GM12891 (cell line): ENCODE results near the gene PTPRN2.

Source experiments
- DNase-seq: peaks from one replicate; pipeline ENCODE4 v3.0.0; 2011; ENCODE audit warnings: low spot score; ENCODE audit not compliant: insufficient read length
- FAIRE-seq: peaks from 2 replicates; lab custom pipeline; 2011; peaks lifted over from hg19 to GRCh38; lab: Jason Lieb, UNC
- PAX5 ChIP-seq: IDR thresholded peaks from 2 replicates; pipeline ENCODE4 v1.6.1; 2011; ENCODE audit warnings: low read length, moderate library complexity, mild to moderate bottlenecking; ENCODE audit not compliant: insufficient read depth, severe bottlenecking
- POLR2A ChIP-seq: IDR thresholded peaks from 2 replicates; pipeline ENCODE4 v1.6.1; 2011; ENCODE audit warnings: low read depth, low read length, control low read depth
- POLR2AphosphoS5 ChIP-seq: IDR thresholded peaks from 2 replicates; pipeline ENCODE4 v1.6.1; 2011; ENCODE audit warnings: low read depth, low read length, control low read depth
- POU2F2 ChIP-seq: IDR thresholded peaks from 2 replicates; pipeline ENCODE4 v1.6.1; 2011; ENCODE audit warnings: low read depth, mild to moderate bottlenecking, control low read depth, low read length, moderate library complexity
- SPI1 ChIP-seq: IDR thresholded peaks from 2 replicates; pipeline ENCODE4 v1.6.1; 2011; ENCODE audit warnings: low read depth, low read length, control low read depth
- TAF1 ChIP-seq: IDR thresholded peaks from 2 replicates; pipeline ENCODE4 v1.6.1; 2011; ENCODE audit warnings: low read depth, low read length, control low read depth

PTPRN2 gene

GRCh38 chr7:157964521-157964920 lies 623.1 kb downstream of the PTPRN2 start:
- DNase-seq = no peak
- no peak for FAIRE-seq
- TF ChIP-seq POLR2AphosphoS5 (no peak), PAX5 (no peak), SPI1 (no peak), POU2F2 (no peak), POLR2A (no peak), TAF1 (no peak)

GRCh38 chr7:157964016-157964415 lies 623.6 kb downstream of the PTPRN2 start:
- DNase-seq (no peak), FAIRE-seq (no peak)
- TF ChIP-seq POU2F2 = no peak
- no peak for TF ChIP-seq SPI1
- no peak for TF ChIP-seq PAX5
- TF ChIP-seq POLR2AphosphoS5 = no peak
- TF ChIP-seq TAF1 = no peak
- TF ChIP-seq POLR2A = no peak

- DNase-seq (no peak), FAIRE-seq (no peak)
- TF ChIP-seq POLR2AphosphoS5 = no peak
- no peak for TF ChIP-seq POLR2A
- TF ChIP-seq POU2F2 = no peak
- TF ChIP-seq PAX5 = no peak
- TF ChIP-seq SPI1 = no peak
Measured at GRCh38 chr7:157963526-157963925, 624.1 kb downstream of the PTPRN2 start.

- no peak for DNase-seq
- no peak for FAIRE-seq
- TF ChIP-seq POLR2AphosphoS5 (no peak), TAF1 (no peak), SPI1 (no peak), PAX5 (no peak), POLR2A (no peak), POU2F2 (no peak)
Measured at GRCh38 chr7:157962458-157963306, 624.9 kb downstream of the PTPRN2 start.

GRCh38 chr7:157961731-157962457 lies 625.7 kb downstream of the PTPRN2 start:
- TF ChIP-seq POU2F2 (no peak), TAF1 (no peak), PAX5 (no peak), POLR2AphosphoS5 (no peak), POLR2A (no peak), SPI1 (no peak)
- DNase-seq (no peak), FAIRE-seq (no peak)

- no peak for DNase-seq
Measured at GRCh38 chr7:157955348-157955999, 632.1 kb downstream of the PTPRN2 start.

GRCh38 chr7:157954901-157955300 lies 632.7 kb downstream of the PTPRN2 start:
- FAIRE-seq (no peak), DNase-seq (no peak)
- TF ChIP-seq POLR2AphosphoS5 (no peak), PAX5 (no peak), TAF1 (no peak), POLR2A (no peak), POU2F2 (no peak), SPI1 (no peak)

More at GRCh38 chr7:157955348-157955999, 632.1 kb downstream of the PTPRN2 start:
- no peak for FAIRE-seq
- no peak for TF ChIP-seq POLR2A
- no peak for TF ChIP-seq POLR2AphosphoS5
- TF ChIP-seq SPI1 = no peak
- no peak for TF ChIP-seq POU2F2
- no peak for TF ChIP-seq TAF1
- no peak for TF ChIP-seq PAX5

- DNase-seq (no peak), FAIRE-seq (no peak)
- TF ChIP-seq POLR2A (no peak), TAF1 (no peak), PAX5 (no peak), POU2F2 (no peak), POLR2AphosphoS5 (no peak), SPI1 (no peak)
Measured at GRCh38 chr7:157952841-157953645, 634.6 kb downstream of the PTPRN2 start.
